Osteoblast (primary cell): ENCODE data around the gene TBATA. TPM values are rescaled to one million over a fixed set of nuclear protein-coding genes. Genes with fewer than 3 reads are reported as not detected.

Source experiments
- DNase-seq: peaks from one replicate; pipeline ENCODE4 v3.0.0; 2011; ENCODE audit warnings: low spot score, mixed read lengths; ENCODE audit not compliant: insufficient read length; ENCODE audit errors: missing footprints
- H2AFZ ChIP-seq: 2 replicates; pipeline ENCODE4 v1.6.0; 2011; ENCODE audit warnings: mild to moderate bottlenecking, low read length
- H3K27ac ChIP-seq: 2 replicates; pipeline ENCODE4 v1.5.1; 2011; ENCODE audit warnings: mild to moderate bottlenecking, low read depth, low read length, moderate library complexity
- H3K27me3 ChIP-seq: 2 replicates; pipeline ENCODE4 v1.6.0; 2012; ENCODE audit warnings: mild to moderate bottlenecking, control low read depth, inconsistent platforms, low read length, moderate library complexity; ENCODE audit not compliant: insufficient read depth
- H3K36me3 ChIP-seq: 2 replicates; pipeline ENCODE4 v1.5.1; 2011; ENCODE audit warnings: mild to moderate bottlenecking, low read length, control low read depth, moderate library complexity; ENCODE audit not compliant: insufficient read depth
- H3K4me1 ChIP-seq: 2 replicates; pipeline ENCODE4 v1.5.1; 2011; ENCODE audit warnings: mild to moderate bottlenecking, low read length, control low read depth, moderate library complexity; ENCODE audit not compliant: insufficient read depth
- H3K4me2 ChIP-seq: 2 replicates; pipeline ENCODE4 v1.6.0; 2011; ENCODE audit warnings: mild to moderate bottlenecking, low read length; ENCODE audit not compliant: insufficient read depth
- H3K4me3 ChIP-seq: fragments of 200-600 bp; sonication (generic); 3 replicates; pipeline ENCODE4 v1.5.1; 2012; ENCODE audit warnings: mild to moderate bottlenecking, low read length, inconsistent platforms; ENCODE audit not compliant: insufficient read depth
- H3K79me2 ChIP-seq: 2 replicates; pipeline ENCODE4 v1.6.0; 2012; ENCODE audit warnings: mild to moderate bottlenecking, low read length, control low read depth, inconsistent platforms; ENCODE audit not compliant: insufficient read depth
- H3K9me3 ChIP-seq: 2 replicates; pipeline ENCODE4 v1.5.1; 2011; ENCODE audit warnings: low read depth, low read length, control low read depth
- H4K20me1 ChIP-seq: 2 replicates; pipeline ENCODE4 v1.6.0; 2012; ENCODE audit warnings: mild to moderate bottlenecking, low read length, control low read depth; ENCODE audit not compliant: insufficient read depth
- CTCF ChIP-seq: IDR thresholded peaks from 2 replicates; pipeline ENCODE4 v1.5.1; 2011; ENCODE audit warnings: mild to moderate bottlenecking, low read depth, low read length, moderate library complexity; ENCODE audit errors: extremely low read depth
- total RNA-seq: library from RNA; depleted of rRNA; stranded (reverse); fragments of >200 nt; gene quantifications from 2 replicates; pipeline ENCODE4 v1.2.3, GENCODE V29; 2012

The TBATA gene
- total RNA-seq, 1 donor = not detected

- no peak for TF ChIP-seq CTCF
- Histone ChIP-seq H2AFZ (no peak overlapping the region), H3K4me1 (no peaks in the 10 kb centered on the region), H3K9me3 (no peaks in the 10 kb centered on the region), H3K79me2 (no peaks in the 10 kb centered on the region), H4K20me1 (peaks cover 6% of the 10 kb centered on the region), H3K4me2 (no peak overlapping the region), H3K27ac (no peak overlapping the region), H3K4me3 (no peak overlapping the region), H3K27me3 (no peaks in the 10 kb centered on the region), H3K36me3 (no peaks in the 10 kb centered on the region)
- no peak for DNase-seq
Observed at GRCh38 chr10:70733051-70733450, 52.1 kb downstream of the TBATA start.

DNA sequence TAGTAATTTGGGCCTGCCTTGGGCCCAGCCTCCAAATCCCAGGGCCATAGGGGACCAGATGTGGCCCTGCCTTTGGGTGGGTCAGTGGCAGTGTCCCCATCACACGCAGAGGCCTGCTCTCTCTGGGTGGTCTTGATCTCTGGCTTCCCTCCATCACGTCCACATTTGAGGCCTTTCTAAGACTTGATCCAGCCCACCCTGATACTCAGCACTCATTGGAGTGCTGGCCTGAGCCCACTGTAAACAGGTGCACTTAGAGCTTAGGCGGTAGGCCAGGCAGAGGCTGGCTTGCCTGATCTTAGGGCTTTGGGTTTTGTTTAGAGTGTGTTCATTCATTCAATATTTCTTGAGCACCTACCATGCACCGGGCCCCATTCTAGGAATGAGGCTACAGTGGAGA, 52.6 kb downstream of the TBATA start:
- Histone ChIP-seq H3K4me2 (no peak overlapping the region), H4K20me1 (peaks cover 6% of the 10 kb centered on the region), H3K79me2 (no peaks in the 10 kb centered on the region), H3K4me1 (no peaks in the 10 kb centered on the region), H3K27me3 (no peaks in the 10 kb centered on the region), H3K4me3 (no peak overlapping the region), H3K27ac (no peak overlapping the region), H3K36me3 (no peaks in the 10 kb centered on the region), H2AFZ (no peak overlapping the region), H3K9me3 (no peaks in the 10 kb centered on the region)
- TF ChIP-seq CTCF = no peak
- no peak for DNase-seq

DNA sequence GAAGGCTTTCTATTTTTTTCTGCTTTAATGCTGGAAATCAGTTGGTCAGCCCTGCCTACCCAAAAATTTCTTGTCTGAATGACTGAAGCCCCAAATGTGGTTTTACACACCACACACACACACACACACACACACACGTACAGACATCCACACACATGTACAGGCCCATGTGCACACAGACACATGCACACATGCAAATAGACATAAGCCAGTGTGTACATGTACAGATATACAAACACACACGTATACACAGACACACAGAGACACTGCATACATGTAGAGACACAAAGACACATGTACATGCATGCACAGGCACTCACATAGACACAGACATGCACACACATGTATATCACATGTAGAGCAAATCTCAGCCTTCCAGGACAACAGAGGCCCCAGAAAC, 54.2 kb downstream of the TBATA start:
- Histone ChIP-seq H3K9me3 (no peaks in the 10 kb centered on the region), H3K36me3 (no peaks in the 10 kb centered on the region), H4K20me1 (peaks cover 9% of the 10 kb centered on the region), H3K27ac (no peak overlapping the region), H2AFZ (no peak overlapping the region), H3K4me1 (no peaks in the 10 kb centered on the region), H3K79me2 (no peaks in the 10 kb centered on the region), H3K4me3 (no peak overlapping the region), H3K27me3 (no peaks in the 10 kb centered on the region), H3K4me2 (no peak overlapping the region)
- DNase-seq = no peak
- TF ChIP-seq CTCF = no peak

DNA sequence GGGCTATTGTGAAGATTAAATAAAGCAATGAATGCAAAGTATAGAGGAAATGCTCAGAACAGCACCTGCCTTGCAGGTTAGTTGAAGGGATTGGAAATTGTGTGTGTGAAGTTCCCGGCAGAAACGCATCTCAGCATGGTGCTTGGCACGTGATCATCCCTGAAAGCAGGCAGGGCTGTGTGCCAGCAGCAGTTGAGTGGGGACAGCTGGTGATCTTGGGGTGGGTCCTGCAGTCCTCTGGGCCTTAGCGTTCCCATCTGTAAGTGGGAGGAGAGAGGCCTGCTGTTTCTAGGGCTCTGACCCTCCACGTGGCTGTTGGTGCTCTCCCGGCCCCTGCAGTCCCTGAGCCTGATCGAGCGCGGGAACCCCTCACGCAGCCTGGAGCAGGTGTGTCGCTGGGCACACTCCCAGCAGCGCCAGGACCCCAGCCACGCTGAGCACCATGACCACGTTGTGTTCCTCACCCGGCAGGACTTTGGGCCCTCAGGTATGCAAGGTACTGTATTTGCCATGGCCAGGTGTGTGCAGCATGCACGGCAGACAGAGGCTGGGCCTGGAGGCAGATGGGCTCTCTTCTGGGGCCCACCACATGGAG, 55.3 kb downstream of the TBATA start:
- Histone ChIP-seq H2AFZ (no peak overlapping the region), H4K20me1 (peaks cover 10% of the 10 kb centered on the region), H3K27ac (no peak overlapping the region), H3K36me3 (no peaks in the 10 kb centered on the region), H3K4me1 (no peaks in the 10 kb centered on the region), H3K4me2 (no peak overlapping the region), H3K4me3 (no peak overlapping the region), H3K27me3 (no peaks in the 10 kb centered on the region), H3K9me3 (no peaks in the 10 kb centered on the region), H3K79me2 (no peaks in the 10 kb centered on the region)
- DNase-seq = no peak
- no peak for TF ChIP-seq CTCF
